Activated CD4-positive, alpha-beta T cell treated with anti-CD3 and anti-CD28 coated beads for 4 hours (primary cell): Measurements from ENCODE around the gene GPR152.
A peak's percentile ranks its signal among the peaks of the same experiment; 100 is the strongest.
"Not testable (repeated sequence)": the region's sequence is repeated elsewhere in the genome, so short reads cannot be mapped to it uniquely, and the experiment has no call there.

Experiments used
- DNase-seq, 2 donors: peaks; one replicate each; pipeline ENCODE4 v3.0.0-alpha.2; 2020

Gene GPR152

GRCh38 chr11:67408437-67409200, 43.9 kb downstream of the GPR152 start:
- no peak for DNase-seq

- no peak for DNase-seq
Measured at GRCh38 chr11:67407688-67408163, 44.8 kb downstream of the GPR152 start.

GRCh38 chr11:67406969-67407687, 45.4 kb downstream of the GPR152 start:
- no peak for DNase-seq

GRCh38 chr11:67406420-67406968, 46.0 kb downstream of the GPR152 start:
- no peak for DNase-seq

- DNase-seq: no peak
Measured at GRCh38 chr11:67405688-67406339, 46.7 kb downstream of the GPR152 start.

GRCh38 chr11:67405196-67405567, 47.3 kb downstream of the GPR152 start:
- DNase-seq: peak in 1 of 2 donors; percentile 32

- peak; percentile 54 to 65 for DNase-seq
Measured at GRCh38 chr11:67404515-67405195, 47.9 kb downstream of the GPR152 start.

- DNase-seq: not testable (repeated sequence)
Measured at GRCh38 chr11:67403085-67403484, 49.4 kb downstream of the GPR152 start.

- DNase-seq: not testable (repeated sequence)
Measured at GRCh38 chr11:67402192-67402839, 50.2 kb downstream of the GPR152 start.

- peak; percentile 87 to 91 for DNase-seq
Measured at GRCh38 chr11:67401495-67402191, 50.9 kb downstream of the GPR152 start, which contains the start of gene PPP1CA. Gene PPP1CA (minus strand): TSS chr11:67401858. CDS start chr11:67401782, 76 bp downstream.
